Left renal cortex interstitium (tissue), 4 donors: ENCODE data around the gene PM20D2. TPM values are rescaled to one million over a fixed set of nuclear protein-coding genes. Genes with fewer than 3 reads are reported as not detected.

ENCODE experiments used
- DNase-seq, 4 donors: peaks; one replicate each; pipeline ENCODE4 v3.0.0-alpha.2; 2013; ENCODE audit warnings: low read depth in 4 of 4, low spot score in 2 of 4, missing footprints in 1 of 4
- polyA plus RNA-seq, 4 donors: library from polyadenylated mRNA; unstranded; fragments of 120-200 nt; gene quantifications; one replicate each; pipeline ENCODE4 v1.2.1, GENCODE V29; 2013; ENCODE audit not compliant: insufficient read length in 4 of 4

PM20D2 gene
- polyA plus RNA-seq, 4 donors = 29.1 to 48.0 (median 32.9) TPM

GRCh38 chr6:89198235-89198634 is 52.4 kb downstream of the PM20D2 start:
- DNase-seq = no peak

- DNase-seq = no peak
These were observed 53.7 kb downstream of the PM20D2 start for GRCh38 chr6:89199579-89199978.

GRCh38 chr6:89200706-89201215 is 54.9 kb downstream of the PM20D2 start:
- DNase-seq = no peak

GRCh38 chr6:89204096-89204495 is 58.2 kb downstream of the PM20D2 start:
- no peak for DNase-seq

- DNase-seq = no peak
These were observed 60.0 kb downstream of the PM20D2 start for GRCh38 chr6:89205819-89206218.

GRCh38 chr6:89208551-89208950 is 62.7 kb downstream of the PM20D2 start:
- DNase-seq = no peak

- no peak for DNase-seq
These were observed 63.6 kb downstream of the PM20D2 start for GRCh38 chr6:89209457-89209856.

GRCh38 chr6:89212472-89212871 is 66.6 kb downstream of the PM20D2 start:
- no peak for DNase-seq

- DNase-seq = no peak
These were observed 68.3 kb downstream of the PM20D2 start for GRCh38 chr6:89214197-89214596.

Other genes starting within 250 kb of the PM20D2 start
- gene RNGTT, start 182.4 kb upstream of the PM20D2 start, polyA plus RNA-seq = 10 to 100 TPM; 14.3 to 16.1 (median 15.2) TPM
- gene PNRC1, start 65.3 kb upstream of the PM20D2 start, polyA plus RNA-seq = 100 to 1,000 TPM; 101 to 122 (median 113) TPM
- 10 to 100 TPM; 11.8 to 24.1 (median 15.7) TPM for gene SRSF12, start 28.0 kb upstream of the PM20D2 start, polyA plus RNA-seq
- 1 to 10 TPM; 1.3 to 2.8 (median 1.9) TPM for gene GABRR1, start 71.3 kb downstream of the PM20D2 start, polyA plus RNA-seq
- 1 to 10 TPM in 3 of 4 donors, under 1 TPM in 1; 0.93 to 3.3 (median 1.9) TPM for gene GABRR2, start 169.2 kb downstream of the PM20D2 start, polyA plus RNA-seq
- 10 to 100 TPM; 51.4 to 63.6 (median 57.5) TPM for gene UBE2J1, start 206.7 kb downstream of the PM20D2 start, polyA plus RNA-seq